SK-N-MC (cell line): Measurements from ENCODE around the gene DISC1.

Source experiments
- EZH2 ChIP-seq: fragments of 200-600 bp; sonication (generic); IDR thresholded peaks from one replicate; pipeline ENCODE4 v1.6.1; 2017; ENCODE audit warnings: antibody characterized with exemption
- FOXP2 ChIP-seq: optimal IDR thresholded peaks from 2 replicates; pipeline ENCODE3; 2011; ENCODE audit warnings: mild to moderate bottlenecking, moderate library complexity; ENCODE audit not compliant: insufficient read depth; ENCODE audit errors: extremely low read length, control extremely low read depth

DNA sequence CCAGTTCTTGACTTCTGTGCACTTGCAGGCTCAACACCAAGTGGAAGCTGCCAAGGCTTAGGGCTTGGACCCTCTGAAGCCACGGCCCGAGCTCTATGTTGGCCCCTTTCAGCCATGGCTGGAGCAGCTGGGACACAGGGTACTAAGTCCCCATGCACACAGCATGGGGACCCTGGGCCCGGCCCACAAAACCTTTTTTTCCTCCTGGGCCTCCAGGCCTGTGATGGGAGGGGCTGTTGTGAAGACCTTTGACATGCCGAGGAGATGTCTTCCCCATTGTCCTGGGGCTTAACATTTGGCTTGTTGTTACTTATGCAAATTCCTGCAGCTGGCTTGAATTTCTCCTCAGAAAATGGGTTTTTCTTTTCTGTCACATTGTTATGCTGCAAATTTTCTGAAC lies 59.8 kb downstream of the DISC1 start:
- TF ChIP-seq EZH2 (no peak), FOXP2 (no peak)
